ENCODE results near the gene LIN54. TPM values are rescaled to one million over a fixed set of nuclear protein-coding genes. Genes with fewer than 3 reads are reported as not detected.

The LIN54 gene
- total and polyA plus RNA-seq, 2 of the 13 experiments (the other 11 are each of a cell fraction or from before 2014, with no cell fraction given), result 25.2 to 32.9 TPM

DNA sequence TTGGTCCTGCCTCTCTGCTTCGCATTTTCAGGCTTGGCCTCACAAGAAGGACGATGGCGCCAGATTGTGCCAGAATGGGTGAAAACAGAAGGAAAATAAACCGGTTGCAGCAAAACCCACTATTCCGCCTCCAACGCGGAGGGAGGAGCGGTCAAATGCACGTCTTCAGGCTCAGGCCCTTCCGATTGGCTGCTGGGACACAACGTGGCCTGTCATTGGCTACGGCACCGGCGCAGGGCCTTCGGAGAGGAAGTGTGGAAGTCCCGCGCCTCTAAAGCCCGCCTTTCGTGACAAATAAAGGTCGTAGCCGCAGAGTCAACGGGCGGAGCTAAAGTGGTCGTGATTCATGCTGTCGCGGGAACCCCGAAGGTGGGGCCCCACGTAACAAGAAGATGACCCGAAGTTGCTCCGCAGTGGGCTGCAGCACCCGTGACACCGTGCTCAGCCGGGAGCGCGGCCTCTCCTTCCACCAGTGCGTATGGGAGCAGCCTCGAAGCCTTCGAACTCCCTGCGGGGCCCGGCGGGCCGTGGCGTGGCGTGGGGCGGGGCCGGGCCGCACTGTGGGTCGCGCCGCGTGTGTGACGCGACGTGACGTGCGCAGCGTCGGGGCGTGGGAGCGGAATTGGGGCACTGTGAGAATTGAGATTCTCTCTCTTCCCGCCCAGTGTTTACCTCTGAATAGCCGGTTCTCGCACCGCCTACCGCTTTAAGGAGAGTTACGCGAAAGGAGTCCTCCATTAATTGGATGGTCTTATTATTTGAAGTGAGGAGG lies 110.0 kb downstream of the LIN54 start, which contains the start of gene THAP9 (continued):
- TF ChIP-seq ZBTB37 (CRISPR knock-in tag; IDR thresholded peaks at IDR 0.05) (no peak), ZSCAN21 (CRISPR knock-in tag; IDR thresholded peaks at IDR 0.05; ENCODE audit: borderline replicate concordance) (peak; percentile 87), RARG (CRISPR knock-in tag; IDR thresholded peaks at IDR 0.05; ENCODE audit: low read depth) (no peak), THRA (CRISPR knock-in tag; IDR thresholded peaks at IDR 0.05; ENCODE audit: borderline replicate concordance) (peak; percentile 52), ZMYM4 (CRISPR knock-in tag; IDR thresholded peaks at IDR 0.05) (peak; percentile 84), HMGA1 (CRISPR knock-in tag; conservative IDR thresholded peaks at IDR 0.05) (no peak), FOXK2 (IDR thresholded peaks at IDR 0.05) (no peak), AGO1 (IDR thresholded peaks at IDR 0.05; ENCODE audit: low read depth, low read length, poor library complexity, severe bottlenecking) (peak; percentile 63), BCLAF1 (IDR thresholded peaks at IDR 0.05) (no peak), HCFC1 (IDR thresholded peaks at IDR 0.05; ENCODE audit: low read depth, low read length) (0 out of 2 replicates have a peak, but pooled peaks have one; percentile 5), ZNF619 (CRISPR knock-in tag; IDR thresholded peaks at IDR 0.05) (peak; percentile 31; the same call in 1 of the 2 replicates), ZNF674 (CRISPR knock-in tag; IDR thresholded peaks at IDR 0.05; ENCODE audit: low read depth) (no peak), ZNF281 (CRISPR knock-in tag; IDR thresholded peaks at IDR 0.05; ENCODE audit: borderline replicate concordance) (peak; percentile 7; the same call in 1 of the 2 replicates), ZNF282 (IDR thresholded peaks at IDR 0.05; ENCODE audit: partially characterized antibody) (no peak), ZFX (CRISPR knock-in tag; IDR thresholded peaks at IDR 0.05; ENCODE audit: low read depth) (peak; percentile 97), KLF16 (CRISPR knock-in tag; IDR thresholded peaks at IDR 0.05) (peak in 1 of 2 experiments; percentile 43; a peak in 1 of 4 replicates), THAP8 (CRISPR knock-in tag; IDR thresholded peaks at IDR 0.05; ENCODE audit: borderline replicate concordance) (peak; percentile 45; the same call in 1 of the 2 replicates), HHEX (CRISPR knock-in tag; IDR thresholded peaks at IDR 0.05) (no peak), ZBTB38 (CRISPR knock-in tag; IDR thresholded peaks at IDR 0.05) (peak; percentile 78; the same call in 1 of the 2 replicates), KLF11 (CRISPR knock-in tag; IDR thresholded peaks at IDR 0.05) (peak; percentile 25; the same call in 1 of the 2 replicates)
